Measurements from ENCODE around the gene CYB561D2. TPM values are rescaled to one million over a fixed set of nuclear protein-coding genes. Genes with fewer than 3 reads are reported as not detected.

The CYB561D2 gene
- total RNA-seq, 1 experiment from 2014 or later: 9.5 TPM

GRCh38 chr3:50375258-50375931 is 24.7 kb downstream of the CYB561D2 start:
- CTCF ChIA-PET: no interaction called here

GRCh38 chr3:50378024-50378423 is 27.4 kb downstream of the CYB561D2 start:
- no peak for TF ChIP-seq FOSL1 (IDR thresholded peaks at IDR 0.05; ENCODE audit: low read depth)
- TF ChIP-seq CEBPB (IDR thresholded peaks at IDR 0.05; ENCODE audit: low read depth): no peak
- TF ChIP-seq RAD21 (IDR thresholded peaks at IDR 0.05; ENCODE audit: low read depth): peak; percentile 34; the same call in 1 of the 2 replicates
- TF ChIP-seq CTCF (IDR thresholded peaks at IDR 0.05 in 2 of 3, conservative IDR thresholded peaks at IDR 0.05 in 1 of 3; ENCODE audit: borderline replicate concordance in 1 of 3, insufficient read depth in 1 of 3, low read depth in 2 of 3, low read length in 2 of 3): 0 out of 6 replicates have a peak, but pooled peaks of 1 of the 3 experiments have one; percentile 9
- no peak for TF ChIP-seq EGR1 (IDR thresholded peaks at IDR 0.05; ENCODE audit: low read depth)
- TF ChIP-seq, protein P1, sequence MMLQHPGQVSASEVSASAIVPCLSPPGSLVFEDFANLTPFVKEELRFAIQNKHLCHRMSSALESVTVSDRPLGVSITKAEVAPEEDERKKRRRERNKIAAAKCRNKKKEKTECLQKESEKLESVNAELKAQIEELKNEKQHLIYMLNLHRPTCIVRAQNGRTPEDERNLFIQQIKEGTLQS (IDR thresholded peaks at IDR 0.05): no peak
- TF ChIP-seq SIN3A (IDR thresholded peaks at IDR 0.05; ENCODE audit: low read depth): no peak
- TF ChIP-seq EZH2 (IDR thresholded peaks at IDR 0.05): no peak
- no peak for TF ChIP-seq ELF1 (IDR thresholded peaks at IDR 0.05; ENCODE audit: borderline replicate concordance, low read depth)
- ChIA-PET POLR2A (no interaction called here), CTCF (no interaction called here), RAD21 (ENCODE audit: low non-redundant PET in 1 of 2, low total read pairs in 2 of 2, uncharacterized antibody in 2 of 2, unreplicated experiment in 2 of 2) (no interaction called here)
- Histone ChIP-seq H3K4me1 (ENCODE audit: control insufficient read depth in 1 of 2, insufficient read depth in 2 of 2, low read length in 2 of 2) (no peaks in the 10 kb centered on the region), H3K4me2 (ENCODE audit: low read length) (no peak overlapping the region), H3K9me2 (ENCODE audit: insufficient read depth) (no peaks in the 10 kb centered on the region), H3K4me3 (replicated peaks in 1 of 2; ENCODE audit: low read depth in 1 of 2, low read length in 2 of 2) (no peak overlapping the region), H3K9ac (ENCODE audit: low read length) (no peak overlapping the region), H4K20me1 (ENCODE audit: insufficient read depth) (no peaks in the 10 kb centered on the region), H2AFZ (ENCODE audit: low read depth, low read length, poor library complexity, severe bottlenecking) (no peak overlapping the region), H3K27me3 (ENCODE audit: insufficient read depth, low read length) (no peaks in the 10 kb centered on the region), H3K36me3 (ENCODE audit: control insufficient read depth in 1 of 2, insufficient read depth in 2 of 2, low read length in 2 of 2) (no peaks in the 10 kb centered on the region), H3K27ac (ENCODE audit: low read depth, low read length) (no peak overlapping the region), H3K79me2 (ENCODE audit: insufficient read depth, low read length) (no peaks in the 10 kb centered on the region), H3K9me3 (ENCODE audit: control insufficient read depth in 1 of 2, insufficient read depth in 1 of 2, low read depth in 1 of 2, low read length in 2 of 2) (no peaks in the 10 kb centered on the region)
- intact Hi-C loops (cut with micrococcal nuclease): no loop called here
- DNase-seq (ENCODE audit: low read depth, low spot score): no peak
- ATAC-seq: no peak
- BruUV-seq (replicated peaks): no TSS peak

More at GRCh38 chr3:50375258-50375931, 24.7 kb downstream of the CYB561D2 start:
- BruUV-seq (replicated peaks): no TSS peak
- H3K9me2 ChIP-seq (ENCODE audit: insufficient read depth): no peaks in the 10 kb centered on the region
- H3K36me3 ChIP-seq (ENCODE audit: control insufficient read depth in 1 of 2, insufficient read depth in 2 of 2, low read length in 2 of 2): no peaks in the 10 kb centered on the region
- H3K4me2 ChIP-seq (ENCODE audit: low read length): no peak overlapping the region
- H2AFZ ChIP-seq (ENCODE audit: low read depth, low read length, poor library complexity, severe bottlenecking): no peak overlapping the region
- peaks cover 4% of the 10 kb centered on the region in 2 experiments; a peak in 2 of 4 replicates for H3K4me1 ChIP-seq (ENCODE audit: control insufficient read depth in 1 of 2, insufficient read depth in 2 of 2, low read length in 2 of 2)
- peak; percentile 60 for ATAC-seq
- intact Hi-C loops (cut with micrococcal nuclease): no loop called here
- H3K4me3 ChIP-seq (replicated peaks in 1 of 2; ENCODE audit: low read depth in 1 of 2, low read length in 2 of 2): no peak overlapping the region
- H3K27ac ChIP-seq (ENCODE audit: low read depth, low read length): no peak overlapping the region
- DNase-seq (ENCODE audit: low read depth, low spot score): no peak
- ChIA-PET RAD21 (ENCODE audit: low non-redundant PET in 1 of 2, low total read pairs in 2 of 2, uncharacterized antibody in 2 of 2, unreplicated experiment in 2 of 2) (no interaction called here), POLR2A (no interaction called here)
- no peaks in the 10 kb centered on the region for H3K9me3 ChIP-seq (ENCODE audit: control insufficient read depth in 1 of 2, insufficient read depth in 1 of 2, low read depth in 1 of 2, low read length in 2 of 2)
- no peak overlapping the region for H3K9ac ChIP-seq (ENCODE audit: low read length)
- TF ChIP-seq CBX3 (IDR thresholded peaks at IDR 0.05; ENCODE audit: low read depth): no peak
- no peak for TF ChIP-seq CEBPB (IDR thresholded peaks at IDR 0.05; ENCODE audit: low read depth)
- 0 out of 2 replicates have a peak, but pooled peaks have one; percentile 20 for TF ChIP-seq RAD21 (IDR thresholded peaks at IDR 0.05; ENCODE audit: low read depth)
- peak; percentile 6 to 37 (median 34); a peak in 3 of 6 replicates for TF ChIP-seq CTCF (IDR thresholded peaks at IDR 0.05 in 2 of 3, conservative IDR thresholded peaks at IDR 0.05 in 1 of 3; ENCODE audit: borderline replicate concordance in 1 of 3, insufficient read depth in 1 of 3, low read depth in 2 of 3, low read length in 2 of 3)
- H3K79me2 ChIP-seq (ENCODE audit: insufficient read depth, low read length): no peaks in the 10 kb centered on the region
- no peaks in the 10 kb centered on the region for H4K20me1 ChIP-seq (ENCODE audit: insufficient read depth)
- no peaks in the 10 kb centered on the region for H3K27me3 ChIP-seq (ENCODE audit: insufficient read depth, low read length)

Measured in HCT116 (cell line).